HG02571 (cell line): ENCODE measurements around the gene STAB1.

Source experiments
- ATAC-seq: cut with Tn5 transposase; IDR thresholded peaks from one replicate; pipeline ENCODE4 v1.9.1; 2021; ENCODE audit warnings: mild to moderate bottlenecking, moderate library complexity; ENCODE audit not compliant: unreplicated experiment

Gene STAB1

DNA sequence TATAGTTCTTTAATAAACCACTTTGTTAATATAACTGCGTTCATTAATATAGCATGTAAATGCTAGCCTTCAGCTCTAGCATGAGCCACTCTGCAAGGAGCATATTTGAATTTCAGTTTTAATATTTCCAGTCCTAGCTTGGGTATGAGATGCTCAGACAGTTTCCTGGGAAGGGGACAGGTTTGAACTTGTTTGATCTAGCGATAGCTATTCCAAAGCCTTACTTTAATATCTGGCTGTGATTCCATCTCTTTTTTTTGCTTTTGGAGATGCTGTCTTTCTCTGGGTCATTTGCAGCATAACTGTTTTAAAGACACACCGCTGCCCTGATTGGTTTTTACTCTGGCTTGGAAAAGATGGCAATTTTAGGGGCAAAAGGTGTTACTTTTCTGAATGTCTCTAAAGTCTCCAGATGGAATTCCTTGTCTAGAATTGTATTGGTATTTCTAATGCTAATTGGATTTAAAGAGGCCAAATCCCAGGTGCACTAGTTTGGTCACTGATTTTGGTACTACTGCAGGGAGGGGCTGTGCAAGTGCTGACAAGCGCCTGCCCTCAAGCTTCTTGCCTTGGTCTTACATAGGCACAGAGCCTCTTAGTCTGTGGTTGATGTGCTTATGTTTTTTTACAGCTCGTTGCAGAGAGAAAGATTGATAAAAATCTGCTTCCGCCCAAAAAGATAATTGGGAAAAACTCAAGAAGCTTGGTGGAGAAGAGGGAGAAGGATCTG lies 36.9 kb upstream of the STAB1 start:
- no peak for ATAC-seq

DNA sequence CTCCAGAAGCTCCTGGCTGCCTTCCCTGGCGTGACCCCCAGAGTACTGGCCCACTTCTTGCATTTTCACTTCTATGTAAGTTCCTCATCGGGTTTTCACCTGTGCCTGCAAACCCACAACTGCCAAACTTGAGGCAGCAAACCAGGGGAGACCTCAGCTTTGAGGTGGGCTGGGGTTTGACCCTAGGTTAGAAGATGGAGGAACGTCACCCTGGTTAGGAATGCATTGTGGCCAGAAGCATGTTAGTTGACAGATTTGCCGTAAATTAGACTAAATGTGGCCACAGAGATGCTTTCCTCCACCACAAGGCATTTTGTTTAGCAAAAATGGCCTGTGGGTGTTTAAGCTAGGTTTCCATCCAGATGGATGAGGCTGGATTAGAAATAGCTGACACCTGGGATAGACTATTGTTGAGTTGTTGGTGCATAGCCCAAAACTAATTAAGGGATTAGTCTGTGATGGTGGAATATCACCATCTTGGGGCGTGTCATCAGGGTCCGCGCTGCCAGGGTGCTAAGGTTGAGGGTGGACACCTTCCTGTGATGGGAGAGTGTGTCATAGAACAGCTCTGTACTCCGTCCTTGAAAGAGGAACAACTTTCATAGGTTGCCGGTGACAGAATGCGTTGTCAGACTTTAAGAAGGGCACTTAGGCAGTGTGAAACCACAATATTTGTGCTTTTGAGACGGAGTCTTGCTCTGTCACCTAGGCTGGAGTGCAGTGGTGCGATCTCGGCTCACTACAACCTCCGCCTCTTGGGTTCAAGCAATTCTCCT lies 36.2 kb upstream of the STAB1 start:
- ATAC-seq, result no peak

- no peak for ATAC-seq
These were observed 33.3 kb upstream of the STAB1 start for GRCh38 chr3:52461874-52462273.

DNA sequence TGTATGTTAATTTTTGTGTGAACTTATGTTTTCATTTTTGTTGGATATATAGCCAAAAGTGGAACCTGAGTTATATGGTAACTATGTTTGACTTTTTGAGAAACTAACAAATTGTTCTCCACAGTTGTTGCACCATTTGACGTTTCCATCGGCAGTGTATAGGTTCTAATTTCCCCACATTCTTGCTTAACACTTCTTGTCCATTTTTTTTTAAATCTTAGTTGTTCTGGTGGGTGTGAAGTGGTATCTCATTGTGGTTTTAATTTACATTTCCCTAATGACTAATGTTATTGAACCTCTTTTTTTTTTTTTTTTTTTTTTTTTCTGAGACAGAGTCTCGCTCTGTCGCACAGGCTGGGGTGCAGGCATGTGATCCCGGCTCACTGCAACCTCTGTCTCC lies 31.7 kb upstream of the STAB1 start:
- no peak for ATAC-seq

- no peak for ATAC-seq
These were observed 26.8 kb upstream of the STAB1 start for GRCh38 chr3:52468336-52468735.

DNA sequence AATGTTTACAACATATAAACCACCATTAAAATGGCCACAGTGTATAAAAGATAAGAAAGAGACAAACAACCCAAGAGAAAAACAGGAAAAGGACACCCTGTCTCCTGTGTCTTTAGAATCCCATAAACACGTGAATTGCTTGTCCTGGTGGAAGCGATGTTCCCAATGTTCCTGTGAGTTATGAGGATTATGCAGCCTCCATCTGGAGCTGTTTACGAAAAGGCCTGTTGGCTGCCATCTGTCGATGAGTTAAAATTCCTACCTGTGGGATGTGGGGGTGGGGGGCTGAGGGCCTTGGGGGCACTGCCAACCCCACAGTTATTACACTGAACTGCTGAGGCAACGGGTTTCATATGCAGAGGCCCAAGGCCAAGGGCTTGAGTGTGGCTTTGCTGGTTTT lies 26.1 kb upstream of the STAB1 start:
- no peak for ATAC-seq

- ATAC-seq, result no peak
These were observed 24.2 kb upstream of the STAB1 start for GRCh38 chr3:52470920-52471319.

DNA sequence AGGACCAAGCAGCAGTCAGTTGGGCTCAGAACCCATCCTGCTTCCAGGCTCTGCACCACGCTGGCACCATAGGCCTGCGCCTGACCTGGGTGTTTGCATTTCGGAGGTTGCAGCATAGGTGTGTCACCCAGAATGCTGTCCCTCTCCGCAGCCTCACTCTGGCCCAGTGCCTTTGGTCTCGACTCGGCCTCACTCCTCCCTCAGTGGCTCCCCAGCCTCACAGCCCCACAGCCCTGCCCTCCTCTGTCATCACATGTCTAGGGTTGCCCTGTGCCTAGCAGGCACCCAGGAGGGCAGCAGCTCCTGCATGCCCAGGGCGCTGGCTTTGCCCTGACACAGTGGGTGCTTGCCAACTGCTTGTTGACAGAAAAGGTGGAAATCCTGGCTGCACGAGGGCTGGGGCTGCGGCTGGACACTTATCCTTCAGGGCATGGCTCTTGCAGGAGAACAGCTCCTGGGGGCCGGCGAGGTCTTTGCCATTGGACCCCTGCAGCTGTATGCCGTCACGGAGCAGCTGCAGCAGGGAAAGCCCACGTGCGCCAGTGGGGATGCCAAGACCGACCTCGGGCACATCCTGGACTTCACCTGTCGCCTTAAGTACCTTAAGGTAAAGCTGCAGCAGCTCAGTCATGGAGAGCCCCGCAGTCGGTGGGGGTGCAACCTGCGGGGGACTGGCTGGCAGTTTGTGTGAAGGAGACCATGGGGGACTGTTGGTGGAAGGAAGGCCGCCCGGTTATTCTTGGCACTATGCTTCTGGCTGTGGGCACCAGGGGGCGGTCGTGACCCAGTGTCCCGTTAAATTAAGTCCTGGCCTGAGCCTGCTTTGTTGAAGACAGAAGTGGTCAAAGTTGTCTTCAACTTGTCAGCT lies 23.5 kb upstream of the STAB1 start:
- ATAC-seq, result no peak

DNA sequence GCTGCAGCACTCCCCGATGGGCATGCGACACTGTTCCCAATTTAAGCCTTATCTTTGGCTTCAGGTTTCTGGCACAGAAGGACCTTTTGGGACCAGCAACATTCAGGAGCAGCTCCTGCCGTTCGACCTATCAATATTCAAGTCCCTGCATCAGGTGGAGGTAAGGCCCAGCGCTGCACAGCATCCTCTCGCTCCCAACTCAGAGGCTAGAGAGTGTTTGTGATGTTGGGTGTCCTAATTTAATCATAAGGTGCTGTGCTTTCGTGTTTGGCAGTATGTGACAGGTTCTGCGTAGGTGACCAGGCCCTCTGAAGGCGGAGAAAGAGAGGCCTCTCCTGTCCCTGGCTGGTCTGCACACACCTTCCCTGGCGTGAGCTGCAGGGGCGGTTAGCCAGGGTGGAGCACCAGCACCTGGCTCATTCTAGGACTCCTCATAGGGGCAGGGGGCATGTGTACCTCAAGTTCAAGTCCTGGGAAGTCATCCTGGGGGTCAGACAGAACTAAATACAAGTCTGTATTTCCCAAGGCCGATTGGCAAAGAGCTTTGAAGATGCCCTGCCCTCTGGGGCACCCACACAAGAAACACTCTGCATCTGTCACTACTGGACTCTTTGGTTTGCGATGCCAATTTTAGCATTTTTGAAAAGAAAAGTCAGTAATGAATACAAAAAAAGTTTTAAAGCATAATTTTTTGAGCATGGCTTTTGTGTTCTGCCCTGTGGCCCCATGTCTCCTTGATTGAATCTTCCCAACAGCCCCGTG lies 22.7 kb upstream of the STAB1 start:
- no peak for ATAC-seq

- no peak for ATAC-seq
These were observed 22.1 kb upstream of the STAB1 start for GRCh38 chr3:52473026-52473425.

- ATAC-seq, result no peak
These were observed 17.9 kb upstream of the STAB1 start for GRCh38 chr3:52477076-52477795.

GRCh38 chr3:52477796-52478095 lies 17.4 kb upstream of the STAB1 start:
- ATAC-seq, result no peak

DNA sequence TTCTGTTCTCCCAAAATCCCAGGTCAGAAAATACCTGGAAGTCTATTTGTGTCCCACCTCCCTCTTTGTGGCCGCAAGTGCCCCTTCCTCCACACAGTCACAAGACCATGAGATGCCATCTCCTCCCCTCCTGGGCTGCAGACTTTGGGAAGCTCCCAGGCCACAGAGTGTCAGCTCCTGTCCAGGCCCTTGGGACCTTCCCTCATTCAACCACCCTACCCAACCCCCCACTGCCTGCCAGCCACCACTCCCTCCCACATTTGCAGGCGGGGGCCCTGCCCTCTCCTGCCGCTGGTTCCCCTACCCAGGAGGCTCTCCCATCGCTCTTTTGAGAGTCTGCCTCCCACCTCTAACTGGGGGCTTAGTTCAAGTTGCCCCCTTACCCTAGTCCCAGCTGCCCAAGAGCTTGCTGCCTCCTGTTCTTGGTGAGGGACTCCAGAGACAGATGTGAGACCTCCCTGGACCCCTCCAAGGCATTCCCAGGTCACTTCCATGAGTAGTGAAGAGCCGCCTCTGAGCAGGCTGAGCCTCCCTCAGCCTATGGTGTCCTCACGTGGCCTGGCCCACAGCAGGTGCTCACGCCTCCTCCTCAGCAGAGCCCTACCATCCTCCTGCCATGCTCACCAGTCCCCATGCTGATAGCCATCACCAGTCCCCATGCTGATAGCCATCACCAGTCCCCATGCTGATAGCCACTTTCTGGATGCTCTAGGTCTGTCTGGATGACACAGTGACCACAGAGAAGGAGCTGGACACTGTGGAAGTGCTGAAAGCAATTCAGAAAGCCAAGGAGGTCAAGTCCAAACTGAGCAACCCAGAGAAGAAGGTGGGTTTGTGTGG lies 15.9 kb upstream of the STAB1 start:
- ATAC-seq, result no peak

DNA sequence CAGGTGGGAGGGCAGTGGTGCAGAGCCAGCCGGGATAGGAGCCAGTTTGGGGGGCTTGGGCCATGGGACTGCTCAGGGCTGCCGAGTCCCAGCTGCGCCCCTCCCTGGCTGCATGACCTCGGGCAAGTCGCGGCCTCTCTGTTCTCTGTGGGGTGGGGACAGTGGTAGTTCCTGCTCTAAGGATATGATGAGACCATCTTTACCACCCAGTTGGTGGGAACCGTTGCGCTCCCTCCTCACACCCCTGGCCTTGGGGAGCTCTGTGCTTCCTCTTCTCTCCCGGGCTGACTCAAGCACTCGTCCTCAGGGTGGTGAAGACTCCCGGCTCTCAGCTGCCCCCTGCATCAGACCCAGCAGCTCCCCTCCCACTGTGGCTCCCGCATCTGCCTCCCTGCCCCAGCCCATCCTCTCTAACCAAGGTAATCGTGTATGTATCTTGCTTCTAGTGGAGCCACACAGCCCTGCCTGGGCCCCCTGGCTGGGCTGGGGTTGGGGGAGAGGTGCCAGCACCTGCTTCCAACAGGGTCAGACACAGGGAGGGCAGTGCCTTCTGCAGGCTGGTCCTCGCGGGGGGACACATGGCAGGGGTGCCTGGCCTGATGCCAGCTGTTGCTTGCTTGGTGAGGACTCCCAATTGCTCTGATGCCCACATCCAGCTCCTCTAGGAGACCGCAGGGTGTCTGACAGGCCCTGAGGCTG lies 15.1 kb upstream of the STAB1 start:
- no peak for ATAC-seq

DNA sequence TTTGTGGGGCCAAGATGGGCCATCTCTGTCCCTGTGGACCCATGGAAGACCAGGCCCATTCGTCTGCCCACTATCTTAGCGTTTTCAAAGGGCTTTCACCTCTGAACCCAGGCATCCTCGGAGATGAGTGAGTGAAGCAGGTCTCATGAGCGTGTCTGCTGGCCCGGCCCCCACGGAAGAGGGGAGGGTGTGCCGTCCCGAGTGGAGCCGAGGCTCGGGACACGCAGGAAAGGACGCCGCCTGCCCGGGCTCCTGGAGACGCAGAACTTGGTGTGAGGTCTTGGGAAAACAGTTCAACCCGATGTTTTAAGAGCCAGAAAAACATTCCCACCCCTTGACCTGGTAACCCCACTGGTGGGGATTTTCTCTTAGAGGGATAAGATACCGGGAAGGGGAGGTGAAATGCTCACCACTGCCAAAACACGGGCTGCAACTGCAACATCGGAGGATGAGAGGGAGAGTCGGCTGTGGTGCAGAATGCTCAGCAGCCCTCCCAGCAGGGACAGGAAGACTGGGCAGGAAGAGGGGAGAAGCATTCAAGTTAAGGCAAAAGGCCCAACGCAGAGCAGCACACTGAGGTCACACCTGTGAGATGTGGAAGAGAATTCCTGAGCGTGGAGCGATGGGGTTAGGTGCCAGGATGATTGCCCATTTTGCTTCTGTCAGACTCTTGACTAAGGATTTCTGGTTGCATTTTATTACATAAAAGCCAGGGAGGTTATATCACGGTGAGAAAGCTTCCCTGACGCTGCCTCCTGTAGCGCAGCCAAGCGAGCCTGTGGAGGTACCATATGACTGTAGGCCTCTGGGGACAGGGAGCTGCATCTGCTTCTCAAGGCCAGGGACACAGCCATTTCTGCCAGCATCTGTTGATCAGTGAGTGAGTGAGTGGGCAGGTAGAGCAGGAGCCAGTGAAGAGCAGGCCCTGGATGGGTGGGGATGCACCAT lies 14.1 kb upstream of the STAB1 start:
- no peak for ATAC-seq

DNA sequence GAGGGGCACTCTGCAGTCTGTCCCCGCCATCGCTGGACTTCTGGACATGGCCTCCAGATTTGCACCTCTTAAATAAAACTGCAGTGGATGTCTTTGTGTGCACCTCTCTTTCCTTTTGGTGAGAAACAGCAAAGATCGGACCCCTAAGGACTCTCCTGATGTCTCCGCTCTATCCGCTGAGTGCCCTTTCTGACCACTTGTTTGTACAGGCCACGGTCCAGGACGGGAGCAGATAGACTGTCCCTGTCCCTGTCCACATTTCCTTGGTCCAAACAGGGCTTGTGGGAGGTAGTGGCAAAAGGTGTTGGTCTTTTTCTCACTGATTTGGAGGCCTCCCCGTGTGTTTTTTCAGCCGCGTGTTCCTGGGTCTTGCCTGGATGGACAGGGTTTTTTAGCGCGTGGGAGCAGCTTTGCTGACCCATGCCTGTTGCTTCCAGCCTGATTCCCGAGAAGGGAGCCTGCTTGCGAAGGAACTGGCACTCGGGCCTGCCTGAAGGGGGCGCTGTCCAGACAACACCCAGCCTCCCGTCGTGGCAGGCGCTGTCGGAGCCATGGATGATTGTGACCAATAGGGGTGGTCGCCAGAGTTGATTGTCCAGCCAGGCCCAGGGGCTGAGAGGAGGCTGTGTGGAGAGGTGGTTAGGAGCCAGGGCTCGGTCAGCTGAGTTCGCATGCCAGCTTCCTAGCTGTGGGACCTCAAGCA lies 13.2 kb upstream of the STAB1 start:
- no peak for ATAC-seq

GRCh38 chr3:52483081-52483480 lies 12.1 kb upstream of the STAB1 start:
- no peak for ATAC-seq
